WTC11 (cell line): ENCODE results near the gene SAP25. TPM values are rescaled to one million over a fixed set of nuclear protein-coding genes. Genes with fewer than 3 reads are reported as not detected.

Source experiments
- ATAC-seq: fragments of 200-7000 bp; cut with Tn5 transposase; 2 replicates; pipeline ENCODE4 v1.10.0; 2021; ENCODE audit warnings: mild to moderate bottlenecking, moderate library complexity
- CTCF ChIA-PET: fragments of 300-600 bp; sonication (Branson Sonifier 250); formaldehyde crosslinking; loops from one replicate; lab custom pipeline; 2021; ENCODE audit warnings: antibody characterized with exemption; lab: Charles Lee
- POLR2A ChIA-PET: fragments of 350-600 bp; sonication (Branson Sonifier 250); formaldehyde crosslinking; loops from one replicate; lab custom pipeline; 2021; ENCODE audit warnings: antibody characterized with exemption; lab: Charles Lee
- DNase-seq: peaks from one replicate; pipeline ENCODE4 v3.0.0; 2021; ENCODE audit warnings: low spot score
- H3K27ac Mint-ChIP-seq: 2 replicates; pipeline ENCODE4 v1.8.0; 2021; ENCODE audit warnings: mixed read lengths
- H3K27me3 Mint-ChIP-seq: 2 replicates; pipeline ENCODE4 v1.8.0; 2021; ENCODE audit warnings: low read depth, mild to moderate bottlenecking, moderate library complexity, mixed read lengths
- H3K36me3 Mint-ChIP-seq: 2 replicates; pipeline ENCODE4 v1.8.0; 2021; ENCODE audit warnings: mixed read lengths
- H3K4me1 Mint-ChIP-seq: 2 replicates; pipeline ENCODE4 v1.8.0; 2022; ENCODE audit warnings: mixed read lengths
- H3K4me3 Mint-ChIP-seq: 2 replicates; pipeline ENCODE4 v1.8.0; 2021; ENCODE audit warnings: mild to moderate bottlenecking, moderate library complexity, mixed read lengths
- H3K9me3 Mint-ChIP-seq: 2 replicates; pipeline ENCODE4 v1.8.0; 2021; ENCODE audit warnings: mixed read lengths
- ATF1 ChIP-seq: sonication (generic); formaldehyde crosslinking; IDR thresholded peaks from 2 replicates; pipeline ENCODE4 v1.8.1; 2023; ENCODE audit warnings: mild to moderate bottlenecking, moderate library complexity, missing genetic modification reagents
- ATF3 ChIP-seq: sonication (generic); formaldehyde crosslinking; conservative IDR thresholded peaks from 2 replicates; pipeline ENCODE4 v1.8.1; 2022; ENCODE audit warnings: mild to moderate bottlenecking, missing genetic modification reagents
- ATF6 ChIP-seq: sonication (generic); formaldehyde crosslinking; IDR thresholded peaks from 2 replicates; pipeline ENCODE4 v1.8.1; 2023; ENCODE audit warnings: mild to moderate bottlenecking, missing genetic modification reagents
- CREB1 ChIP-seq: sonication (generic); formaldehyde crosslinking; IDR thresholded peaks from 2 replicates; pipeline ENCODE4 v1.8.0; 2023; ENCODE audit warnings: mild to moderate bottlenecking, missing genetic modification reagents
- E2F4 ChIP-seq: sonication (generic); formaldehyde crosslinking; IDR thresholded peaks from 2 replicates; pipeline ENCODE4 v1.8.1; 2022; ENCODE audit warnings: low read depth, mild to moderate bottlenecking, moderate library complexity, missing genetic modification reagents, borderline replicate concordance
- E2F5 ChIP-seq: sonication (generic); formaldehyde crosslinking; IDR thresholded peaks from 2 replicates; pipeline ENCODE4 v1.8.1; 2022; ENCODE audit warnings: mild to moderate bottlenecking, moderate library complexity, missing genetic modification reagents
- ELF4 ChIP-seq: sonication (generic); formaldehyde crosslinking; IDR thresholded peaks from 2 replicates; pipeline ENCODE4 v1.8.1; 2022; ENCODE audit warnings: low read depth, mild to moderate bottlenecking, moderate library complexity, missing genetic modification reagents
- FOXK1 ChIP-seq: sonication (generic); formaldehyde crosslinking; IDR thresholded peaks from 2 replicates; pipeline ENCODE4 v1.8.0; 2022; ENCODE audit warnings: mild to moderate bottlenecking, moderate library complexity, missing genetic modification reagents
- GABPB1 ChIP-seq: sonication (generic); formaldehyde crosslinking; IDR thresholded peaks from 2 replicates; pipeline ENCODE4 v1.8.1; 2023; ENCODE audit warnings: mild to moderate bottlenecking, missing genetic modification reagents
- IRF2 ChIP-seq: sonication (generic); formaldehyde crosslinking; IDR thresholded peaks from 2 replicates; pipeline ENCODE4 v1.8.0; 2022; ENCODE audit warnings: low read depth, missing genetic modification reagents, borderline replicate concordance
- JAZF1 ChIP-seq: fragments of 250-450 bp; sonication (Bioruptor Pico); IDR thresholded peaks from 2 replicates; pipeline ENCODE4 v1.9.0; 2021; ENCODE audit warnings: moderate library complexity, mild to moderate bottlenecking, inconsistent platforms
- MXD4 ChIP-seq: fragments of 250-450 bp; sonication (Bioruptor Pico); IDR thresholded peaks from 2 replicates; pipeline ENCODE4 v1.8.0; 2021; ENCODE audit warnings: mild to moderate bottlenecking, moderate library complexity, borderline replicate concordance
- NR1H2 ChIP-seq: sonication (generic); formaldehyde crosslinking; IDR thresholded peaks from 2 replicates; pipeline ENCODE4 v1.9.0; 2021; ENCODE audit warnings: mild to moderate bottlenecking, moderate library complexity, missing genetic modification reagents
- NR2C2 ChIP-seq: sonication (generic); formaldehyde crosslinking; IDR thresholded peaks from 2 replicates; pipeline ENCODE4 v1.8.0; 2022; ENCODE audit warnings: mild to moderate bottlenecking, missing genetic modification reagents
- PREB ChIP-seq: sonication (generic); formaldehyde crosslinking; IDR thresholded peaks from 2 replicates; pipeline ENCODE4 v1.8.1; 2022; ENCODE audit warnings: mild to moderate bottlenecking, missing genetic modification reagents, moderate library complexity, borderline replicate concordance
- RELA ChIP-seq: sonication (generic); formaldehyde crosslinking; IDR thresholded peaks from 2 replicates; pipeline ENCODE4 v1.8.1; 2022; ENCODE audit warnings: missing genetic modification reagents, mild to moderate bottlenecking, borderline replicate concordance
- RORB ChIP-seq: fragments of 250-450 bp; sonication (Bioruptor Pico); IDR thresholded peaks from 2 replicates; pipeline ENCODE4 v1.9.0; 2021; ENCODE audit warnings: mild to moderate bottlenecking
- SMAD4 ChIP-seq: sonication (generic); formaldehyde crosslinking; IDR thresholded peaks from 2 replicates; pipeline ENCODE4 v1.8.0; 2022; ENCODE audit warnings: mild to moderate bottlenecking, missing genetic modification reagents
- SOX15 ChIP-seq: fragments of 250-450 bp; sonication (Bioruptor Pico); IDR thresholded peaks from 2 replicates; pipeline ENCODE4 v1.9.0; 2021; ENCODE audit warnings: mild to moderate bottlenecking
- TCF7 ChIP-seq: sonication (generic); formaldehyde crosslinking; IDR thresholded peaks from 2 replicates; pipeline ENCODE4 v1.8.0; 2022; ENCODE audit warnings: mild to moderate bottlenecking, low read depth, missing genetic modification reagents, moderate library complexity
- TEAD4 ChIP-seq: sonication (generic); formaldehyde crosslinking; IDR thresholded peaks from 2 replicates; pipeline ENCODE4 v1.8.0; 2022; ENCODE audit warnings: mild to moderate bottlenecking, missing genetic modification reagents
- USF1 ChIP-seq: sonication (generic); formaldehyde crosslinking; IDR thresholded peaks from 2 replicates; pipeline ENCODE4 v1.8.0; 2022; ENCODE audit warnings: mild to moderate bottlenecking, missing genetic modification reagents
- ZNF219 ChIP-seq: sonication (generic); formaldehyde crosslinking; IDR thresholded peaks from 2 replicates; pipeline ENCODE4 v1.8.0; 2023; ENCODE audit warnings: missing genetic modification reagents, mild to moderate bottlenecking, borderline replicate concordance
- ZNF232 ChIP-seq: sonication (generic); formaldehyde crosslinking; IDR thresholded peaks from 2 replicates; pipeline ENCODE4 v1.8.0; 2022; ENCODE audit warnings: mild to moderate bottlenecking, missing genetic modification reagents
- ZNF396 ChIP-seq: fragments of 250-450 bp; sonication (Bioruptor Pico); IDR thresholded peaks from 2 replicates; pipeline ENCODE4 v1.8.0; 2021; ENCODE audit warnings: mild to moderate bottlenecking, moderate library complexity, borderline replicate concordance
- ZNF423 ChIP-seq: fragments of 250-450 bp; sonication (Bioruptor Pico); IDR thresholded peaks from 2 replicates; pipeline ENCODE4 v2.1.2; 2022; ENCODE audit warnings: mild to moderate bottlenecking, moderate library complexity
- total RNA-seq: library from RNA; stranded (reverse); gene quantifications from 3 replicates; pipeline ENCODE4 v1.2.3, GENCODE V29; 2021

The SAP25 gene
- total RNA-seq, 1 experiment from 2014 or later: 9.3 TPM

GRCh38 chr7:100620804-100621203, 47.1 kb upstream of the SAP25 start:
- Mint-ChIP-seq H3K4me1 (peaks cover 5% of the 10 kb centered on the region; the same call in 1 of the 2 replicates), H3K36me3 (no peaks in the 10 kb centered on the region), H3K4me3 (no peak overlapping the region)
- no peak for DNase-seq
- POLR2A ChIA-PET: interaction anchor here (2.0 kb wide), 1 partner anchor 9 kb away, joined by 5 read pairs; the partner anchor contains the start of gene MOSPD3
- TF ChIP-seq ZNF423 (CRISPR knock-in tag) (no peak), MXD4 (CRISPR knock-in tag) (no peak), SMAD4 (CRISPR knock-in tag) (no peak), ATF1 (CRISPR knock-in tag) (no peak), ZNF396 (no peak), ATF3 (CRISPR knock-in tag) (no peak), PREB (CRISPR knock-in tag) (no peak), ELF4 (CRISPR knock-in tag) (no peak), FOXK1 (no peak), ZNF232 (no peak), USF1 (CRISPR knock-in tag) (no peak), CREB1 (CRISPR knock-in tag) (no peak), ZNF219 (CRISPR knock-in tag) (no peak), JAZF1 (CRISPR knock-in tag) (no peak), GABPB1 (no peak), TCF7 (CRISPR knock-in tag) (no peak)
- TF ChIP-seq, all 79 proteins: peak for 0
- ATAC-seq: no peak
- CTCF ChIA-PET: interaction anchor here (1.1 kb wide), 1 partner anchor 13 kb away, joined by 3 read pairs; no protein-coding TSS in a partner anchor
- peaks cover 13% of the 10 kb centered on the region for H3K27me3 Mint-ChIP-seq
- H3K9me3 Mint-ChIP-seq: no peaks in the 10 kb centered on the region
- no peak overlapping the region for H3K27ac Mint-ChIP-seq

GRCh38 chr7:100620239-100620638, 46.5 kb upstream of the SAP25 start:
- Mint-ChIP-seq H3K4me1 (peaks cover 4% of the 10 kb centered on the region; the same call in 1 of the 2 replicates), H3K4me3 (no peak overlapping the region), H3K9me3 (no peaks in the 10 kb centered on the region), H3K36me3 (no peaks in the 10 kb centered on the region), H3K27me3 (peaks cover 7% of the 10 kb centered on the region), H3K27ac (no peak overlapping the region)
- no peak for DNase-seq
- CTCF ChIA-PET: interaction anchor here (1.3 kb wide), 1 partner anchor 13 kb away, joined by 4 read pairs; no protein-coding TSS in a partner anchor
- no peak for ATAC-seq
- POLR2A ChIA-PET: no interaction called here
- TF ChIP-seq ATF6 (CRISPR knock-in tag): no peak
- no peak for TF ChIP-seq ZNF232
- no peak for TF ChIP-seq TEAD4 (CRISPR knock-in tag)
- TF ChIP-seq ZNF219 (CRISPR knock-in tag): no peak
- TF ChIP-seq RELA (CRISPR knock-in tag): no peak
- TF ChIP-seq FOXK1: no peak
- no peak for TF ChIP-seq E2F5 (CRISPR knock-in tag)
- TF ChIP-seq E2F4 (CRISPR knock-in tag): no peak
- TF ChIP-seq NR2C2 (CRISPR knock-in tag): no peak
- TF ChIP-seq PREB (CRISPR knock-in tag): no peak
- TF ChIP-seq ATF1 (CRISPR knock-in tag): no peak
- TF ChIP-seq NR1H2: no peak
- no peak for TF ChIP-seq RORB
- no peak for TF ChIP-seq IRF2 (CRISPR knock-in tag)
- no peak for TF ChIP-seq SOX15
